Adipocyte (in vitro differentiated cells): ENCODE measurements around the gene DUSP7.

Source experiments
- DNase-seq: peaks from one replicate; pipeline ENCODE4 v3.0.0-alpha.2; 2015; ENCODE audit warnings: low read depth
- H3K27me3 ChIP-seq: replicated peaks from 2 replicates; pipeline ENCODE4 v1.7.0; 2013; ENCODE audit warnings: mild to moderate bottlenecking, low read length, moderate library complexity; ENCODE audit not compliant: control insufficient read depth, insufficient read depth
- H3K36me3 ChIP-seq: 2 replicates; pipeline ENCODE4 v1.7.0; 2013; ENCODE audit warnings: low read length, mild to moderate bottlenecking, moderate library complexity; ENCODE audit not compliant: control insufficient read depth, insufficient read depth, severe bottlenecking
- H3K4me1 ChIP-seq: 2 replicates; pipeline ENCODE4 v1.7.0; 2013; ENCODE audit warnings: mild to moderate bottlenecking, low read length, moderate library complexity; ENCODE audit not compliant: control insufficient read depth, insufficient read depth
- H3K4me3 ChIP-seq: 2 replicates; pipeline ENCODE4 v1.7.0; 2013; ENCODE audit warnings: mild to moderate bottlenecking, low read length, moderate library complexity
- H3K9ac ChIP-seq: 2 replicates; pipeline ENCODE4 v1.7.0; 2013; ENCODE audit warnings: mild to moderate bottlenecking, low read length, moderate library complexity
- H3K9me3 ChIP-seq: 2 replicates; pipeline ENCODE4 v1.7.0; 2013; ENCODE audit warnings: mild to moderate bottlenecking, low read length, moderate library complexity; ENCODE audit not compliant: control insufficient read depth

DUSP7 gene

GRCh38 chr3:52091586-52092270 lies 35.4 kb upstream of the DUSP7 start:
- Histone ChIP-seq H3K4me1 (peaks cover 48% of the 10 kb centered on the region), H3K27me3 (no peaks in the 10 kb centered on the region), H3K9me3 (no peaks in the 10 kb centered on the region), H3K4me3 (no peak overlapping the region), H3K36me3 (no peaks in the 10 kb centered on the region), H3K9ac (peak overlapping the region; percentile 65)
- DNase-seq = no peak

- Histone ChIP-seq H3K36me3 (no peaks in the 10 kb centered on the region), H3K9me3 (no peaks in the 10 kb centered on the region), H3K27me3 (no peaks in the 10 kb centered on the region), H3K4me3 (no peak overlapping the region), H3K4me1 (peaks cover 48% of the 10 kb centered on the region), H3K9ac (peak overlapping the region; percentile 65)
- DNase-seq = no peak
These were observed 34.6 kb upstream of the DUSP7 start for GRCh38 chr3:52090933-52091468.

- DNase-seq = peak; percentile 81
- Histone ChIP-seq H3K4me3 (no peak overlapping the region), H3K9ac (peak overlapping the region; percentile 65), H3K27me3 (no peaks in the 10 kb centered on the region), H3K36me3 (no peaks in the 10 kb centered on the region), H3K4me1 (peaks cover 48% of the 10 kb centered on the region), H3K9me3 (no peaks in the 10 kb centered on the region)
These were observed 34.0 kb upstream of the DUSP7 start for GRCh38 chr3:52090131-52090932.

GRCh38 chr3:52089691-52090090 lies 33.3 kb upstream of the DUSP7 start:
- Histone ChIP-seq H3K36me3 (no peaks in the 10 kb centered on the region), H3K27me3 (no peaks in the 10 kb centered on the region), H3K9me3 (no peaks in the 10 kb centered on the region), H3K9ac (peak overlapping the region; percentile 65), H3K4me1 (peaks cover 48% of the 10 kb centered on the region), H3K4me3 (no peak overlapping the region)
- no peak for DNase-seq

GRCh38 chr3:52088445-52089367 lies 32.3 kb upstream of the DUSP7 start:
- H3K9me3 ChIP-seq = no peaks in the 10 kb centered on the region
- H3K36me3 ChIP-seq = no peaks in the 10 kb centered on the region
- DNase-seq = no peak
- peak overlapping the region; percentile 22 for H3K9ac ChIP-seq
- no peak overlapping the region for H3K4me3 ChIP-seq
- H3K27me3 ChIP-seq = no peaks in the 10 kb centered on the region
- peaks cover 48% of the 10 kb centered on the region for H3K4me1 ChIP-seq

GRCh38 chr3:52087731-52088130 lies 31.4 kb upstream of the DUSP7 start:
- DNase-seq = no peak
- Histone ChIP-seq H3K9me3 (no peaks in the 10 kb centered on the region), H3K4me1 (peaks cover 48% of the 10 kb centered on the region), H3K36me3 (no peaks in the 10 kb centered on the region), H3K9ac (peak overlapping the region; percentile 5), H3K27me3 (no peaks in the 10 kb centered on the region), H3K4me3 (no peak overlapping the region)

GRCh38 chr3:52086976-52087663 lies 30.7 kb upstream of the DUSP7 start:
- no peaks in the 10 kb centered on the region for H3K27me3 ChIP-seq
- no peak for DNase-seq
- peaks cover 48% of the 10 kb centered on the region for H3K4me1 ChIP-seq
- H3K4me3 ChIP-seq = no peak overlapping the region
- no peaks in the 10 kb centered on the region for H3K36me3 ChIP-seq
- no peaks in the 10 kb centered on the region for H3K9me3 ChIP-seq
- no peak overlapping the region for H3K9ac ChIP-seq

GRCh38 chr3:52086461-52086860 lies 30.1 kb upstream of the DUSP7 start:
- no peak overlapping the region for H3K4me3 ChIP-seq
- no peak for DNase-seq
- H3K36me3 ChIP-seq = no peaks in the 10 kb centered on the region
- no peaks in the 10 kb centered on the region for H3K9me3 ChIP-seq
- no peaks in the 10 kb centered on the region for H3K27me3 ChIP-seq
- H3K9ac ChIP-seq = no peak overlapping the region
- peaks cover 42% of the 10 kb centered on the region for H3K4me1 ChIP-seq

- H3K9ac ChIP-seq = no peak overlapping the region
- H3K36me3 ChIP-seq = no peaks in the 10 kb centered on the region
- H3K9me3 ChIP-seq = no peaks in the 10 kb centered on the region
- no peak overlapping the region for H3K4me3 ChIP-seq
- no peaks in the 10 kb centered on the region for H3K27me3 ChIP-seq
- DNase-seq = no peak
- H3K4me1 ChIP-seq = peaks cover 35% of the 10 kb centered on the region
These were observed 29.4 kb upstream of the DUSP7 start for GRCh38 chr3:52085681-52086282.

- Histone ChIP-seq H3K4me3 (no peak overlapping the region), H3K4me1 (peaks cover 28% of the 10 kb centered on the region), H3K27me3 (no peaks in the 10 kb centered on the region), H3K9me3 (no peaks in the 10 kb centered on the region), H3K9ac (no peak overlapping the region), H3K36me3 (no peaks in the 10 kb centered on the region)
- DNase-seq = no peak
These were observed 28.7 kb upstream of the DUSP7 start for GRCh38 chr3:52084954-52085680.
